Stimulated activated CD8-positive, alpha-beta memory T cell treated with anti-CD3 and anti-CD28 coated beads, Interleukin-4, amount 100 ng/mL, for 1 hour (primary cell): Measurements from ENCODE around the gene IER5L.
A peak's percentile ranks its signal among the peaks of the same experiment; 100 is the strongest.
"Not testable (repeated sequence)": the region's sequence is repeated elsewhere in the genome, so short reads cannot be mapped to it uniquely, and the experiment has no call there.

Experiments
- DNase-seq, 2 donors: peaks; one replicate each; pipeline ENCODE4 v3.0.0-alpha.2; 2020; ENCODE audit warnings: low read depth in 2 of 2, low spot score in 1 of 2

Gene IER5L

GRCh38 chr9:129139993-129140396, 38.1 kb downstream of the IER5L start:
- peak; percentile 59 to 62 for DNase-seq

DNA sequence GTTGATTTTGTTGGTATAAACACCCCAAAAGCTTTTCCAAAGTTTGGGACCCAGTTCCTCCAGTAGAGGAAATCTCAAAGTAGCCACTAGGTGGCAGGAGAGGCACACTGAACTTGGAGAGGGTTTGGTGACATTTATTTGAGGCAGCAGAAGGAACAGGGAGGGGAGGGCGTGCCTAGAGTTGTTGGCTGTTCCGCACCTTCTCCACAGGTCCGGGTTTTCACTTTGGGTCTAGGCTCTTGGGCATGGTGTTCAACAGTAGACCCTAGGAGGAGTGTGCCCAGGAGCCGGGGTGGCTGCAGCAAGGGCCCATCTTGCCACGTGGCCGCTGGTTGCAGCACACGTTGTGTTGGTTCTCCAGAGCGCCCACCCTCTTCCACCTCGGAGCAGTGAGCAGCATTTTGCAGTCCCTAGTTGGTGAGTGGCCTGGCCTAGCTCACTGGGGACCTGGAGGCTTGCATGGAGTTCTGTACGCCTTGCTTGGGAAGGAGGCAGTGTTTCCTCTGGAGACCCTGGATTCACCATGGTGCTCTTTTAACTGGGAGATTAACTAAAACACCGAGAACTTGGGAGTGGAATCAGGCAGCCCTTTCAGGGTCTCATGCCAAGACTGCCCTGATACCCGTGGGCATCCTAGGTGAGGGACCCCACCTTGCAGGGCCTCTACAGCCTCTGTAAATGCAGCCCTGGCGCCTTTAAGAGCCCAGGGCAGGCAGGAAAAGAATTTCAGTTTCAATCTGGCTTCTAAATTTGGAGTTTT, 38.6 kb downstream of the IER5L start:
- DNase-seq, result peak; percentile 28 to 56

- DNase-seq, result no peak
Measured at GRCh38 chr9:129138476-129139232, 39.4 kb downstream of the IER5L start.

- no peak for DNase-seq
Measured at GRCh38 chr9:129138144-129138462, 40.0 kb downstream of the IER5L start.

GRCh38 chr9:129137292-129138143, 40.5 kb downstream of the IER5L start:
- no peak for DNase-seq

GRCh38 chr9:129136446-129137035, 41.5 kb downstream of the IER5L start:
- DNase-seq, result no peak

GRCh38 chr9:129135476-129135875, 42.6 kb downstream of the IER5L start:
- DNase-seq, result no peak

GRCh38 chr9:129133082-129133481, 45.0 kb downstream of the IER5L start:
- no peak for DNase-seq

DNA sequence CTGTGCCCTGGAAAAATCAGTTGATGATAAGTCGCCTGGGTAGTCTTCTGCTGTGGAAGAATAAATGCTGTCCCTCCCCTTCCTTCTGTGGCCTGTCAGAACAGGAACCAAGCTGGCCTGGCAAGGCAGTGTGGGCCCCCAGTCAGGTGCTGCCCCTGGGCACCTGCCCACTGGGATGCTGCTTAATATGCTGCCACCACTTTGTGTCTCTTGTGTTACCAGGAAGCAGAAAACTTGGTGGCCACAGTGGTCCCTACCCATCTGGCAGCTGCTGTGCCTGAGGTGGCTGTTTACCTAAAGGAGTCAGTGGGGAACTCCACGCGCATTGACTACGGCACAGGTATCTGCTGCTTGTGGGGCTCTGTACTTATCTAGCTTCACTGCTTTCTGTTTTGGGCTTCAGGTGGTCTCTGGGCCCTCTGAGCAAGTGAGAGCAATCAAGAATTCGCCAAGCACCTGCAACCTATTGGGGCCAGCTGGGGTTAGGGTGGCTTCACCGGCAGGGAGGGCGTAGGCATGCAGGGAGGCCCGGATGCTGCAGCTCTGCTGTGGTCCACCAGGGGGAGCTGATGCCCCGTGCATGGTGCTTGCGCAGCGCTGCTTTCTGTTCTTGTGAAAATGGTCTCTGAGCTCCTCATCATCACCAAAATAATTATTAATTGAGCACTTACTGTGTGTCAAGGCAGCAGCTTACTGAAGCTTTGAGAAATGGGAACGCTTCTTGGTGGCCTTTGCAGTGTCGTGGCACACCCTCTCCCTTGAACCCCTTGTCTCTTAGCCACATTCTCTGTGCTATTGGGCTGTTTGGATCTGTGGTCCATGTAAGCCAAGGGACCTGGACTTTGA, 46.5 kb downstream of the IER5L start:
- DNase-seq, result peak; percentile 73 to 74

DNA sequence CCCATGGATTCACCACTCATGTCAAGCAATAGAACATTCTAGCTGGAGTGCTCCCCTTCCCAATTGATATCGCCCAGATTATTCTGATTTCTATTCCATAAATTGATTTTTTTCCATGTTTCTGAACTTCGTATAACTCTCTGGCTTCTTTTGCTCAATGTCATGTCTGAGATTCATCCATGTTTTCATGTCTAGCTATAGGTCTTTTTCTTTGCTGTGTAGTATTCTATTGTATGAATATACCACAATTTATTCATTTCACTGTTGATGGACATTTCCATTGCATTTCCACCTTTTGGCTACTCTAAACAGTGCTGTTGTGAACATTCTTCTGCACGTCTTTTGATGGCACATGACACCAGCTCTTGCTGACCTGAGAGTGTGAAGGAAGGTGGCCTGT, 47.3 kb downstream of the IER5L start:
- no peak for DNase-seq

DNA sequence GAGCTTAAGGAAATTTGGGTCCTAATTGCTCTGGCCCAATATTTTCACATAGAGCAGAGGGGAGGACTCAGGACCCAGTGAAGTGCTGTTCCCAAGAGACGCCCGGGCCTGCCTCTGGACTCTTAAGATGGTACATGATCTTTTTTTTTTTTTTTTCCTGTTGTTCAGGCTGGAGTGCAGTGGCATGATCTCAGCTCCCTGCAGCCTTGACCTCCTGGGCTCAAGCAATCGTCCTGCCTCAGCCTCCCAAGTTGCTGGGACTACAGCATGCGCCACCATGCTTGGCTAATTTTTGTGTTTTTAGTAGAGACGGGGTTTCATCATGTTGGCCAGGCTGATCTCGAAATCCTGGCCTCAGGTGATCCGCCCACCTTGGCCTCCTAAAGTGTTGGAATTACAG, 47.8 kb downstream of the IER5L start:
- DNase-seq, result not testable (repeated sequence)

- DNase-seq, result no peak
Measured at GRCh38 chr9:129128689-129129088, 49.4 kb downstream of the IER5L start.

GRCh38 chr9:129126749-129127618, 51.1 kb downstream of the IER5L start:
- no peak for DNase-seq
